B cell (primary cell): ENCODE data around the gene DAB2IP. TPM values are rescaled to one million over a fixed set of nuclear protein-coding genes. Genes with fewer than 3 reads are reported as not detected.

Experiments used
- ATAC-seq: fragments of 200-7000 bp; cut with Tn5 transposase; one replicate; pipeline ENCODE4 v1.10.0; 2021; ENCODE audit warnings: low read depth, mild to moderate bottlenecking, moderate number of reproducible peaks, moderate library complexity
- CTCF ChIA-PET: fragments of 350-600 bp; sonication (Branson Sonifier 250); formaldehyde crosslinking; loops from one replicate; lab custom pipeline; 2021; ENCODE audit warnings: antibody characterized with exemption, inconsistent platforms; lab: Charles Lee
- POLR2A ChIA-PET: fragments of 350-600 bp; sonication (Branson Sonifier 250); formaldehyde crosslinking; loops from one replicate; lab custom pipeline; 2021; ENCODE audit warnings: antibody characterized with exemption; lab: Charles Lee
- DNase-seq: peaks from one replicate; pipeline ENCODE4 v3.0.0; 2013
- H2AFZ ChIP-seq: 2 replicates; pipeline ENCODE4 v1.6.1; 2012; ENCODE audit warnings: mild to moderate bottlenecking, low read depth, low read length; ENCODE audit not compliant: insufficient read depth, poor library complexity, severe bottlenecking
- H3K27ac ChIP-seq, 2 donors: 1 replicate in 1 of 2; 2 replicates in 1 of 2; pipeline ENCODE4 v1.5.1; 2012 to 2013; ENCODE audit warnings: low read length in 2 of 2, mild to moderate bottlenecking in 2 of 2, moderate library complexity in 1 of 2
- H3K27me3 ChIP-seq, 4 experiments: fragments of 200-600 bp in 1 of 4; sonication (generic) in 1 of 4; replicated peaks in 1 of 4; 1 replicate in 2 of 4; 2 replicates in 2 of 4; pipeline versions ENCODE4 v1.6.1 to v1.7.0; 2013 to 2016; ENCODE audit warnings: low read length in 3 of 4, mild to moderate bottlenecking in 2 of 4, mixed read lengths in 1 of 4, moderate library complexity in 1 of 4; ENCODE audit not compliant: insufficient read depth in 4 of 4, control insufficient read depth in 3 of 4; ENCODE audit errors: control extremely low read depth in 1 of 4
- H3K36me3 ChIP-seq, 2 experiments: replicated peaks in 1 of 2; 1 replicate in 1 of 2; 2 replicates in 1 of 2; pipeline versions ENCODE4 v1.6.1 to v1.7.1; 2013; ENCODE audit warnings: low read length in 1 of 2; ENCODE audit not compliant: insufficient read depth in 2 of 2, control insufficient read depth in 1 of 2; ENCODE audit errors: control extremely low read depth in 1 of 2, extremely low read depth in 1 of 2
- H3K4me1 ChIP-seq, 2 donors: fragments of 200-600 bp in 1 of 2; sonication (generic) in 1 of 2; 1 replicate in 1 of 2; 2 replicates in 1 of 2; pipeline versions ENCODE4 v1.5.1 to v1.6.1; 2013 to 2017; ENCODE audit warnings: low read length in 2 of 2; ENCODE audit not compliant: control insufficient read depth in 2 of 2, insufficient read depth in 2 of 2
- H3K4me2 ChIP-seq: replicated peaks from 2 replicates; pipeline ENCODE3; 2012; ENCODE audit warnings: mild to moderate bottlenecking, low read depth, low read length; ENCODE audit not compliant: poor library complexity, severe bottlenecking
- H3K4me3 ChIP-seq, 5 experiments: fragments of 200-600 bp in 1 of 5; sonication (generic) in 1 of 5; 1 replicate in 3 of 5; 2 replicates in 2 of 5; pipeline versions ENCODE4 v1.5.1 to v1.7.0; 2011 to 2016; ENCODE audit warnings: low read length in 4 of 5, mild to moderate bottlenecking in 4 of 5, low read depth in 2 of 5, control low read depth in 1 of 5, moderate library complexity in 1 of 5; ENCODE audit not compliant: insufficient read depth in 1 of 5; ENCODE audit errors: control extremely low read depth in 1 of 5, extremely low read depth in 1 of 5
- H3K79me2 ChIP-seq: fragments of 200-600 bp; sonication (generic); one replicate; pipeline ENCODE4 v1.6.0; 2016; ENCODE audit warnings: low read length; ENCODE audit not compliant: control insufficient read depth, insufficient read depth
- H3K9ac ChIP-seq: fragments of 200-600 bp; sonication (generic); 2 replicates; pipeline ENCODE4 v1.6.1; 2017; ENCODE audit warnings: mild to moderate bottlenecking, low read length, moderate library complexity
- H3K9me3 ChIP-seq, 3 donors: one replicate each; pipeline versions ENCODE4 v1.6.1 to v1.7.1; 2013; ENCODE audit warnings: low read length in 2 of 3; ENCODE audit not compliant: control insufficient read depth in 2 of 3, insufficient read depth in 1 of 3; ENCODE audit errors: control extremely low read depth in 1 of 3
- H4K20me1 ChIP-seq: 2 replicates; pipeline ENCODE4 v1.6.0; 2012; ENCODE audit warnings: mild to moderate bottlenecking, low read length; ENCODE audit not compliant: insufficient read depth, control insufficient read depth, poor library complexity, severe bottlenecking
- H3K27ac Mint-ChIP-seq: one replicate; pipeline ENCODE4 v1.8.0; 2021; ENCODE audit warnings: mixed read lengths
- H3K27me3 Mint-ChIP-seq: one replicate; pipeline ENCODE4 v1.8.0; 2021; ENCODE audit warnings: mixed read lengths
- H3K4me1 Mint-ChIP-seq: one replicate; pipeline ENCODE4 v1.8.0; 2021; ENCODE audit warnings: mixed read lengths
- H3K4me3 Mint-ChIP-seq: one replicate; pipeline ENCODE4 v1.8.0; 2021; ENCODE audit warnings: mixed read lengths
- H3K9me3 Mint-ChIP-seq: one replicate; pipeline ENCODE4 v1.8.0; 2022; ENCODE audit warnings: mixed read lengths; ENCODE audit not compliant: insufficient read depth
- CTCF ChIP-seq: fragments of 200-600 bp; IDR thresholded peaks from one replicate; pipeline ENCODE4 v1.8.0; 2022; ENCODE audit warnings: antibody characterized with exemption, mild to moderate bottlenecking
- EZH2 ChIP-seq: IDR thresholded peaks from 2 replicates; pipeline ENCODE4 v1.6.1; 2012; ENCODE audit warnings: borderline replicate concordance, low read depth, mild to moderate bottlenecking, moderate library complexity, low read length; ENCODE audit not compliant: insufficient read depth, poor library complexity, severe bottlenecking
- WGBS: methylation state at CpG from one replicate; pipeline ENCODE4 v1.1.5; 2013; ENCODE audit warnings: missing lambda C conversion rate; ENCODE audit not compliant: insufficient coverage; 5-methylcytosine and 5-hydroxymethylcytosine counted together
- intact Hi-C: fragments of 100-400 bp; cut with micrococcal nuclease; formaldehyde crosslinking; loops from one replicate; pipeline ENCODE4 v1.10.0; 2022
- polyA plus RNA-seq: library from polyadenylated mRNA; depleted of rRNA; stranded (reverse); fragments of >200 nt; gene quantifications from 2 replicates; pipeline ENCODE4 v1.2.3, GENCODE V29; 2012
- total RNA-seq, 2 donors: library from RNA; stranded (reverse); fragments of 120-200 nt in 1 of 2; gene quantifications; 1 replicate in 1 of 2; 2 replicates in 1 of 2; pipeline versions ENCODE4 v1.2.3 to v1.2.4, GENCODE V29; 2013 to 2022

DAB2IP gene
- total and polyA plus RNA-seq, 2 donors (not counting 1 experiment from before 2014, with no cell fraction given): 1.1 to 3.9 TPM

- POLR2A ChIA-PET: no interaction called here
- Histone ChIP-seq H4K20me1 (no peaks in the 10 kb centered on the region), H3K27ac (no peak overlapping the region), H3K4me3 (no peak overlapping the region), H3K9me3 (no peaks in the 10 kb centered on the region), H3K4me2 (no peak overlapping the region), H3K79me2 (no peaks in the 10 kb centered on the region), H2AFZ (no peak overlapping the region), H3K36me3 (no peaks in the 10 kb centered on the region), H3K4me1 (no peaks in the 10 kb centered on the region), H3K27me3 (peaks cover 0 to 11% (median 0%) of the 10 kb centered on the region in 4 experiments), H3K9ac (no peak overlapping the region)
- H3K9me3 Mint-ChIP-seq: no peaks in the 10 kb centered on the region
- no peak overlapping the region for H3K4me3 Mint-ChIP-seq
- no peak for ATAC-seq
- no peak for DNase-seq
- TF ChIP-seq CTCF: no peak
- no peak for TF ChIP-seq EZH2
- no peak overlapping the region for H3K27ac Mint-ChIP-seq
- peaks cover 18% of the 10 kb centered on the region for H3K27me3 Mint-ChIP-seq
- CTCF ChIA-PET: interaction anchor here (0.6 to 2.1 kb wide), 10 partner anchors 10 to 410 kb away, joined by 3 to 19 read pairs (median 4); no protein-coding TSS in a partner anchor
- intact Hi-C loops: no loop called here
- peaks cover under 1% of the 10 kb centered on the region for H3K4me1 Mint-ChIP-seq
- WGBS: 93% methylated on average over 10 of the region's 12 CpGs
Observed at GRCh38 chr9:121688146-121688680, 36.8 kb downstream of the DAB2IP start.

GRCh38 chr9:121688681-121689080 is 37.2 kb downstream of the DAB2IP start:
- H3K27ac Mint-ChIP-seq: no peak overlapping the region
- H3K27me3 ChIP-seq: peaks cover 0 to 11% (median 0%) of the 10 kb centered on the region in 4 experiments
- 100% methylated on average over 5 of the region's 7 CpGs for WGBS

More at GRCh38 chr9:121688681-121689080, 37.2 kb downstream of the DAB2IP start:
- ChIA-PET POLR2A (interaction anchor here (0.6 kb wide), 1 partner anchor 294 kb away, joined by 5 read pairs; no protein-coding TSS in a partner anchor), CTCF (interaction anchor here (0.6 to 2.1 kb wide), 3 partner anchors 10 to 406 kb away, joined by 3 to 19 read pairs (median 12); no protein-coding TSS in a partner anchor)
- H4K20me1 ChIP-seq: no peaks in the 10 kb centered on the region
- no peaks in the 10 kb centered on the region for H3K4me1 ChIP-seq
- no peaks in the 10 kb centered on the region for H3K36me3 ChIP-seq
- Mint-ChIP-seq H3K27me3 (peaks cover 13% of the 10 kb centered on the region), H3K9me3 (no peaks in the 10 kb centered on the region), H3K4me1 (peaks cover 2% of the 10 kb centered on the region), H3K4me3 (no peak overlapping the region)
- H3K4me3 ChIP-seq: no peak overlapping the region
- intact Hi-C loops: no loop called here
- ATAC-seq (no peak), DNase-seq (no peak)
- no peaks in the 10 kb centered on the region for H3K79me2 ChIP-seq
- no peaks in the 10 kb centered on the region for H3K9me3 ChIP-seq
- H3K4me2 ChIP-seq: no peak overlapping the region
- no peak overlapping the region for H3K9ac ChIP-seq
- H2AFZ ChIP-seq: no peak overlapping the region
- H3K27ac ChIP-seq: no peak overlapping the region
- no peak for TF ChIP-seq CTCF
